ENCODE data around the gene CEP85L. TPM values are rescaled to one million over a fixed set of nuclear protein-coding genes. Genes with fewer than 3 reads are reported as not detected.

Gene CEP85L
- total and polyA plus RNA-seq, 4 donors = 1.1 to 21.3 (median 9.4) TPM

GRCh38 chr6:118581489-118581959 lies 69.9 kb downstream of the CEP85L start:
- Histone ChIP-seq H3K36me3 (ENCODE audit: control insufficient read depth in 1 of 2, insufficient read depth in 2 of 2, low read length in 1 of 2) (no peaks in the 10 kb centered on the region), H3K4me3 (ENCODE audit: low read length in 2 of 2) (no peak overlapping the region), H3K9me3 (ENCODE audit: control insufficient read depth, low read length) (no peaks in the 10 kb centered on the region), H3K27ac (ENCODE audit: low read depth in 1 of 2, low read length in 2 of 2) (no peak overlapping the region), H3K4me1 (ENCODE audit: control insufficient read depth in 1 of 2, insufficient read depth in 2 of 2, low read length in 2 of 2) (no peaks in the 10 kb centered on the region), H3K27me3 (ENCODE audit: control insufficient read depth in 1 of 2, insufficient read depth in 2 of 2, low read length in 1 of 2) (no peaks in the 10 kb centered on the region)
- intact Hi-C loops (cut with DNase I) = loop anchor here (2.0 to 10.0 kb wide), 5 partner anchors 36 to 607 kb away; no protein-coding TSS in a partner anchor
- DNase-seq (no peak), ATAC-seq (ENCODE audit: low FRiP score) (peak; percentile 64)
- WGBS, 2 donors = 82 to 83% methylated on average over 5 of the region's 5 CpGs

GRCh38 chr6:118580585-118581419 lies 70.6 kb downstream of the CEP85L start:
- Histone ChIP-seq H3K4me1 (ENCODE audit: control insufficient read depth in 1 of 2, insufficient read depth in 2 of 2, low read length in 2 of 2) (no peaks in the 10 kb centered on the region), H3K27ac (ENCODE audit: low read depth in 1 of 2, low read length in 2 of 2) (no peak overlapping the region), H3K36me3 (ENCODE audit: control insufficient read depth in 1 of 2, insufficient read depth in 2 of 2, low read length in 1 of 2) (no peaks in the 10 kb centered on the region), H3K27me3 (ENCODE audit: control insufficient read depth in 1 of 2, insufficient read depth in 2 of 2, low read length in 1 of 2) (no peaks in the 10 kb centered on the region), H3K9me3 (ENCODE audit: control insufficient read depth, low read length) (peaks cover 1% of the 10 kb centered on the region), H3K4me3 (ENCODE audit: low read length in 2 of 2) (no peak overlapping the region)
- peak in 1 of 2 donors; percentile 69 for DNase-seq
- ATAC-seq (ENCODE audit: low FRiP score) = peak; percentile 93
- WGBS, 2 donors = 43 to 54% methylated on average over 10 of the region's 10 CpGs
- intact Hi-C loops (cut with DNase I) = loop anchor here (2.0 to 10.0 kb wide), 5 partner anchors 36 to 606 kb away; no protein-coding TSS in a partner anchor

GRCh38 chr6:118579786-118580185 lies 71.6 kb downstream of the CEP85L start:
- H3K9me3 ChIP-seq (ENCODE audit: control insufficient read depth, low read length) = peaks cover 1% of the 10 kb centered on the region
- 93 to 95% methylated on average over 2 of the region's 2 CpGs for WGBS, 2 donors
- H3K36me3 ChIP-seq (ENCODE audit: control insufficient read depth in 1 of 2, insufficient read depth in 2 of 2, low read length in 1 of 2) = no peaks in the 10 kb centered on the region
- DNase-seq = no peak
- no peak overlapping the region for H3K27ac ChIP-seq (ENCODE audit: low read depth in 1 of 2, low read length in 2 of 2)
- ATAC-seq (ENCODE audit: low FRiP score) = no peak
- intact Hi-C loops (cut with DNase I) = loop anchor here (2.0 to 10.0 kb wide), 5 partner anchors 38 to 605 kb away; no protein-coding TSS in a partner anchor
- no peak overlapping the region for H3K4me3 ChIP-seq (ENCODE audit: low read length in 2 of 2)
- no peaks in the 10 kb centered on the region for H3K27me3 ChIP-seq (ENCODE audit: control insufficient read depth in 1 of 2, insufficient read depth in 2 of 2, low read length in 1 of 2)
- H3K4me1 ChIP-seq (ENCODE audit: control insufficient read depth in 1 of 2, insufficient read depth in 2 of 2, low read length in 2 of 2) = no peaks in the 10 kb centered on the region

- Histone ChIP-seq H3K27me3 (ENCODE audit: control insufficient read depth in 1 of 2, insufficient read depth in 2 of 2, low read length in 1 of 2) (no peaks in the 10 kb centered on the region), H3K4me1 (ENCODE audit: control insufficient read depth in 1 of 2, insufficient read depth in 2 of 2, low read length in 2 of 2) (no peaks in the 10 kb centered on the region), H3K9me3 (ENCODE audit: control insufficient read depth, low read length) (peaks cover 4% of the 10 kb centered on the region), H3K27ac (ENCODE audit: low read depth in 1 of 2, low read length in 2 of 2) (no peak overlapping the region), H3K4me3 (ENCODE audit: low read length in 2 of 2) (no peak overlapping the region), H3K36me3 (ENCODE audit: control insufficient read depth in 1 of 2, insufficient read depth in 2 of 2, low read length in 1 of 2) (no peaks in the 10 kb centered on the region)
- WGBS, 2 donors = 98 to 99% methylated on average over 12 of the region's 12 CpGs
- DNase-seq (no peak), ATAC-seq (ENCODE audit: low FRiP score) (no peak)
- intact Hi-C loops (cut with DNase I) = no loop called here
These were observed 72.8 kb downstream of the CEP85L start for GRCh38 chr6:118578617-118579016.

- H3K36me3 ChIP-seq (ENCODE audit: control insufficient read depth in 1 of 2, insufficient read depth in 2 of 2, low read length in 1 of 2) = no peaks in the 10 kb centered on the region
- intact Hi-C loops (cut with DNase I) = no loop called here
- no peak overlapping the region for H3K27ac ChIP-seq (ENCODE audit: low read depth in 1 of 2, low read length in 2 of 2)
- no peaks in the 10 kb centered on the region for H3K4me1 ChIP-seq (ENCODE audit: control insufficient read depth in 1 of 2, insufficient read depth in 2 of 2, low read length in 2 of 2)
- DNase-seq (no peak), ATAC-seq (ENCODE audit: low FRiP score) (no peak)
- no peaks in the 10 kb centered on the region for H3K27me3 ChIP-seq (ENCODE audit: control insufficient read depth in 1 of 2, insufficient read depth in 2 of 2, low read length in 1 of 2)
- H3K9me3 ChIP-seq (ENCODE audit: control insufficient read depth, low read length) = peaks cover 4% of the 10 kb centered on the region
- WGBS, 2 donors = 74 to 75% methylated on average over 4 of the region's 4 CpGs
- no peak overlapping the region for H3K4me3 ChIP-seq (ENCODE audit: low read length in 2 of 2)
These were observed 73.4 kb downstream of the CEP85L start for GRCh38 chr6:118577972-118578371.

- no peaks in the 10 kb centered on the region for H3K36me3 ChIP-seq (ENCODE audit: control insufficient read depth in 1 of 2, insufficient read depth in 2 of 2, low read length in 1 of 2)
- no peak for ATAC-seq (ENCODE audit: low FRiP score)
- DNase-seq = no peak
- H3K27me3 ChIP-seq (ENCODE audit: control insufficient read depth in 1 of 2, insufficient read depth in 2 of 2, low read length in 1 of 2) = no peaks in the 10 kb centered on the region
- H3K27ac ChIP-seq (ENCODE audit: low read depth in 1 of 2, low read length in 2 of 2) = no peak overlapping the region
- no peaks in the 10 kb centered on the region for H3K4me1 ChIP-seq (ENCODE audit: control insufficient read depth in 1 of 2, insufficient read depth in 2 of 2, low read length in 2 of 2)
- 93 to 98% methylated on average over 13 of the region's 13 CpGs for WGBS, 2 donors
- H3K9me3 ChIP-seq (ENCODE audit: control insufficient read depth, low read length) = peaks cover 4% of the 10 kb centered on the region
- intact Hi-C loops (cut with DNase I) = no loop called here
- no peak overlapping the region for H3K4me3 ChIP-seq (ENCODE audit: low read length in 2 of 2)
These were observed 77.1 kb downstream of the CEP85L start for GRCh38 chr6:118574051-118574865.

- ATAC-seq (ENCODE audit: low FRiP score) = no peak
- Histone ChIP-seq H3K27ac (ENCODE audit: low read depth in 1 of 2, low read length in 2 of 2) (no peak overlapping the region), H3K27me3 (ENCODE audit: control insufficient read depth in 1 of 2, insufficient read depth in 2 of 2, low read length in 1 of 2) (no peaks in the 10 kb centered on the region), H3K36me3 (ENCODE audit: control insufficient read depth in 1 of 2, insufficient read depth in 2 of 2, low read length in 1 of 2) (no peaks in the 10 kb centered on the region), H3K9me3 (ENCODE audit: control insufficient read depth, low read length) (peaks cover 4% of the 10 kb centered on the region), H3K4me3 (ENCODE audit: low read length in 2 of 2) (no peak overlapping the region), H3K4me1 (ENCODE audit: control insufficient read depth in 1 of 2, insufficient read depth in 2 of 2, low read length in 2 of 2) (no peaks in the 10 kb centered on the region)
- intact Hi-C loops (cut with DNase I) = no loop called here
- 94 to 96% methylated on average over 2 of the region's 2 CpGs for WGBS, 2 donors
- DNase-seq = no peak
These were observed 80.3 kb downstream of the CEP85L start for GRCh38 chr6:118571121-118571520.

- intact Hi-C loops (cut with DNase I) = no loop called here
These were observed 81.9 kb downstream of the CEP85L start for GRCh38 chr6:118569498-118569897.

More at GRCh38 chr6:118569498-118569897, 81.9 kb downstream of the CEP85L start:
- ATAC-seq (ENCODE audit: low FRiP score) (no peak), DNase-seq (no peak)
- Histone ChIP-seq H3K4me3 (ENCODE audit: low read length in 2 of 2) (no peak overlapping the region), H3K27me3 (ENCODE audit: control insufficient read depth in 1 of 2, insufficient read depth in 2 of 2, low read length in 1 of 2) (no peaks in the 10 kb centered on the region), H3K9me3 (ENCODE audit: control insufficient read depth, low read length) (peaks cover 3% of the 10 kb centered on the region), H3K36me3 (ENCODE audit: control insufficient read depth in 1 of 2, insufficient read depth in 2 of 2, low read length in 1 of 2) (no peaks in the 10 kb centered on the region), H3K27ac (ENCODE audit: low read depth in 1 of 2, low read length in 2 of 2) (no peak overlapping the region), H3K4me1 (ENCODE audit: control insufficient read depth in 1 of 2, insufficient read depth in 2 of 2, low read length in 2 of 2) (no peaks in the 10 kb centered on the region)
- WGBS, 2 donors = 94 to 98% methylated on average over 1 of the region's 1 CpG
